Lung (tissue), 12 donors: Measurements from ENCODE around the gene CFAP251. TPM values are rescaled to one million over a fixed set of nuclear protein-coding genes. Genes with fewer than 3 reads are reported as not detected.
"Not testable (repeated sequence)": the region's sequence is repeated elsewhere in the genome, so short reads cannot be mapped to it uniquely, and the experiment has no call there.

Experiments
- ATAC-seq: fragments of 200-7000 bp; cut with Tn5 transposase; one replicate; pipeline ENCODE4 v1.9.1; 2020; ENCODE audit warnings: moderate number of reproducible peaks; ENCODE audit not compliant: insufficient read depth, low FRiP score
- DNase-seq, 3 donors: peaks; one replicate each; pipeline ENCODE4 v3.0.0-alpha.2; 2013 to 2017
- H3K27ac ChIP-seq, 2 donors: one replicate each; pipeline ENCODE4 v1.5.1; 2013; ENCODE audit warnings: mild to moderate bottlenecking in 2 of 2, moderate library complexity in 2 of 2, control low read depth in 1 of 2, inconsistent platforms in 1 of 2, low read depth in 1 of 2, low read length in 1 of 2
- H3K27me3 ChIP-seq, 3 donors: one replicate each; pipeline ENCODE4 v1.5.1; 2013; ENCODE audit warnings: low read length in 2 of 3; ENCODE audit not compliant: control insufficient read depth in 3 of 3, insufficient read depth in 3 of 3
- H3K36me3 ChIP-seq, 4 donors: one replicate each; pipeline ENCODE4 v1.5.1; 2013; ENCODE audit warnings: low read length in 4 of 4, mild to moderate bottlenecking in 1 of 4, moderate library complexity in 1 of 4; ENCODE audit not compliant: control insufficient read depth in 4 of 4, insufficient read depth in 4 of 4
- H3K4me1 ChIP-seq, 5 donors: one replicate each; pipeline ENCODE4 v1.5.1; 2013; ENCODE audit warnings: low read length in 5 of 5, mild to moderate bottlenecking in 2 of 5, moderate library complexity in 1 of 5; ENCODE audit not compliant: control insufficient read depth in 5 of 5, insufficient read depth in 5 of 5
- H3K4me3 ChIP-seq: one replicate; pipeline ENCODE4 v1.5.1; 2013; ENCODE audit warnings: mild to moderate bottlenecking, control low read depth, moderate library complexity
- H3K9ac ChIP-seq, 2 donors: one replicate each; pipeline ENCODE4 v1.5.1; 2013; ENCODE audit warnings: low read length in 2 of 2, control low read depth in 1 of 2; ENCODE audit not compliant: insufficient read depth in 1 of 2
- H3K9me3 ChIP-seq, 4 donors: one replicate each; pipeline ENCODE4 v1.5.1; 2013; ENCODE audit warnings: low read length in 3 of 4, mild to moderate bottlenecking in 1 of 4, moderate library complexity in 1 of 4; ENCODE audit not compliant: control insufficient read depth in 4 of 4, insufficient read depth in 3 of 4
- WGBS, 2 donors: extraction: QIAGEN DNeasy Blood & Tissue Kit; methylation state at CpG; one replicate each; pipeline ENCODE4 v1.1.7; 2013; 5-methylcytosine and 5-hydroxymethylcytosine counted together
- polyA plus RNA-seq, 2 donors: library from polyadenylated mRNA; stranded (reverse); fragments of 200-250 nt; gene quantifications; one replicate each; pipeline ENCODE4 v1.2.1, GENCODE V29; 2013
- total RNA-seq, 2 donors: library from RNA; depleted of rRNA in 1 of 2; stranded (reverse); fragments of >200 nt in 1 of 2; gene quantifications; one replicate each; pipeline ENCODE4 v1.2.1, GENCODE V29; 2014 to 2021
- TF ChIP-seq, protein P1 (sequence below): IDR thresholded peaks from 2 replicates; pipeline ENCODE4 v1.5.1; 2012; ENCODE audit warnings: mild to moderate bottlenecking; ENCODE audit errors: control extremely low read depth, extremely low read depth
- donor health status: control.
- donor health status: control.
- donor health status: Bipolar disorder and iron deficiency.
- donor health status: healthy.
- donor health status: DM: yes; HTN: yes; CAD: no.

CFAP251 gene
- total and polyA plus RNA-seq, 4 donors, result 6.9 to 35.4 (median 15.6) TPM

DNA sequence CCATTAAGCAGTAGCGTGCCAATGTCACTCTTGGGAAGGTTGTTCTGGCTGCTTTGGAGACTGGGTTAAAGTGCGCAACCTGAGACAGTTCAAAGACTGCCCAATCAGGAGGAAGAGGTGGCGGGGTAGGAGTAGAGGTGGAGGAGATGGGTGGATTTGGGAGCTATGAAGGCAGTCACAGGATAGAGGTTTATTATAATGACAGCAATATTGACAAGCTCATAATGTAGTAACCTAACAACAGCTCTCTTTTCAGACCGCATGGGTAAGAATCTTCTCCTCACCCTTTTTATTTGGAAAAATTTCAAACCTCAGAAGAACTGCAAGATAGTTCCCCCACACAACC lies 35.1 kb upstream of the CFAP251 start:
- Histone ChIP-seq H3K9ac (no peak overlapping the region), H3K9me3 (peaks cover 0 to 3% (median 0%) of the 10 kb centered on the region in 4 donors), H3K27ac (no peak overlapping the region), H3K27me3 (peaks cover 0 to 16% (median 14%) of the 10 kb centered on the region in 3 donors), H3K4me1 (peaks cover 0 to 4% (median 0%) of the 10 kb centered on the region in 5 donors), H3K36me3 (no peaks in the 10 kb centered on the region), H3K4me3 (no peak overlapping the region)
- 63 to 80% methylated on average over 4 of the region's 4 CpGs for WGBS, 2 donors
- DNase-seq, result no peak
- TF ChIP-seq, protein P1, sequence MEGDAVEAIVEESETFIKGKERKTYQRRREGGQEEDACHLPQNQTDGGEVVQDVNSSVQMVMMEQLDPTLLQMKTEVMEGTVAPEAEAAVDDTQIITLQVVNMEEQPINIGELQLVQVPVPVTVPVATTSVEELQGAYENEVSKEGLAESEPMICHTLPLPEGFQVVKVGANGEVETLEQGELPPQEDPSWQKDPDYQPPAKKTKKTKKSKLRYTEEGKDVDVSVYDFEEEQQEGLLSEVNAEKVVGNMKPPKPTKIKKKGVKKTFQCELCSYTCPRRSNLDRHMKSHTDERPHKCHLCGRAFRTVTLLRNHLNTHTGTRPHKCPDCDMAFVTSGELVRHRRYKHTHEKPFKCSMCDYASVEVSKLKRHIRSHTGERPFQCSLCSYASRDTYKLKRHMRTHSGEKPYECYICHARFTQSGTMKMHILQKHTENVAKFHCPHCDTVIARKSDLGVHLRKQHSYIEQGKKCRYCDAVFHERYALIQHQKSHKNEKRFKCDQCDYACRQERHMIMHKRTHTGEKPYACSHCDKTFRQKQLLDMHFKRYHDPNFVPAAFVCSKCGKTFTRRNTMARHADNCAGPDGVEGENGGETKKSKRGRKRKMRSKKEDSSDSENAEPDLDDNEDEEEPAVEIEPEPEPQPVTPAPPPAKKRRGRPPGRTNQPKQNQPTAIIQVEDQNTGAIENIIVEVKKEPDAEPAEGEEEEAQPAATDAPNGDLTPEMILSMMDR, result no peak
- ATAC-seq, result no peak

DNA sequence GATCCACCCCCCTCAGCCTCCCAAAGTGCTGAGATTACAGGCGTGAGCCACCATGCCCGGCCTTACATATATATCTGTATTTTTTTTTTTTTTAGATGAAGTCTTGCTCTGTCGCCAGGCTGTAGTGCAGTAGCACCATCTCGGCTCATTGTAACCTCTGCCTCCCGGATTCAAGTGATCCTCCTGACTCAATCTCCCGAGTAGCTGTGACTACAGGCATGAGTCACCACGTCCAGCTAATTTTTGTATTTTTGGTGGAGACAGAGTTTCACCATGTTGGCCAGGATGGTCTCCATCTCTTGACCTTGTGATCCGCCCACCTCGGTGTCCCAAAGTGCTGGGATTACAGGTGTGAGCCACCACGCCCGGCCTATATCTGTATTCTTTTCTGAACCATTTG lies 33.3 kb upstream of the CFAP251 start:
- H3K9me3 ChIP-seq, H3K9ac ChIP-seq, ATAC-seq, H3K4me3 ChIP-seq, DNase-seq, H3K36me3 ChIP-seq, H3K27ac ChIP-seq: not testable (repeated sequence)
- 88 to 96% methylated on average over 11 of the region's 11 CpGs for WGBS, 2 donors
- Histone ChIP-seq H3K4me1 (peaks cover 0 to 16% (median 7%) of the 10 kb centered on the region in 5 donors), H3K27me3 (peaks cover 0 to 16% (median 14%) of the 10 kb centered on the region in 3 donors)

DNA sequence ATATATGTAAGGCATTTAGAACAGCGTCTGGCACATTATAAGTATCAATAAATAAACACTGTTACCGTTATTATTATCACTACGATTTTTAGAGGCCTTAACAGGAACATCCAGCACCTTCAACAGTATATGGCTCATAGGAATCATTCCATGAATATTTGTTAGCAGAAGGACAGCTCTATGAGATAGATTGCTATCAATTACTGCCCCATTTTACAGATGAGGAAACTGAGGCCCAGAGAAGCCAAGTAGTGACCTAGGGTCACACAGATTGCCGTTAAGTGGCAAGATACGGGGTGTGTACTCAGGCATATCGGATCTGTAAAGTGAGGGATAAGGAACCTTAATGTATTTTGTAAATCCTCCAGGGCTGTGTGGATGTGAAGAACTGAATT lies 30.3 kb upstream of the CFAP251 start:
- ATAC-seq (no peak), DNase-seq (no peak)
- peaks cover 0 to 10% (median 10%) of the 10 kb centered on the region in 3 donors for H3K27me3 ChIP-seq
- H3K4me1 ChIP-seq, result peaks cover 0 to 17% (median 7%) of the 10 kb centered on the region in 5 donors
- WGBS, 2 donors, result 54 to 60% methylated on average over 6 of the region's 6 CpGs
- H3K36me3 ChIP-seq, result peaks cover 0 to 7% (median 4%) of the 10 kb centered on the region in 4 donors
- H3K9ac ChIP-seq, result peak overlapping the region in 1 of 2 donors; percentile 23
- peaks cover 0 to 4% (median 0%) of the 10 kb centered on the region in 4 donors for H3K9me3 ChIP-seq
- H3K4me3 ChIP-seq, result peak overlapping the region; percentile 44
- TF ChIP-seq, protein P1, result no peak
- peak overlapping the region in 1 of 2 donors; percentile 17 for H3K27ac ChIP-seq

DNA sequence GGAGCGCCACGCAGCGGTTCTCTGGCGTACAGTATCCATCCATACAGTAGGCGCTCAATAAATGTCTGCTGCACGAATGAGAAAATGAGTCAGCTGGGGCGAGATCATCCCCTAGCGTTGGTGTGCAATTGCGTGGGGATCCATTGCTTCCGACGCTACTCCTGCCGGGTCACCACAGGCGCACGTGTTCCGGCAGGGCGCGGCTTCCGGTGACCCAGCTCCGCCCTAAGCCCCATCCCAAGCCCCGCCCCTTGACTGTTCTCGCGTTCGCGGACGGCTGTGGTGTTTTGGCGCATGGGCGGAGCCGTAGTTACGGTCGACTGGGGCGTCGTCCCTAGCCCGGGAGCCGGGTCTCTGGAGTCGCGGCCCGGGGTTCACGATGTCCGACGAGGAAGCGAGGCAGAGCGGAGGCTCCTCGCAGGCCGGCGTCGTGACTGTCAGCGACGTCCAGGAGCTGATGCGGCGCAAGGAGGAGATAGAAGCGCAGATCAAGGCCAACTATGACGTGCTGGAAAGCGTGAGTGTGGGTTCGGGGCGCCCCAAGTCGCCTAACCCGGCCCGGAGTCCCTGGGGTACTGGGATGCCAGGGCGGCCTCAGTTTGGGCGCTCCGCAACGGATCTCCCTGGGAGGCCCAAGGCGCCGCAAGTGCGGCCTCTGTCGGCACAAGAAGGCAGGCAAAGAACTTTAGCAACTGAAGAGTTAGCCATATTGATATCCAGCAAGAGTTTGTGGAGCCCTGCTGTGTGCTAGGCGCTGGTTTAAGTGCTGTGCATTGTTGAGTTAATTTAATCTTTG lies 29.7 kb upstream of the CFAP251 start, which contains the start of gene PSMD9:
Gene PSMD9 (plus strand): TSS at position 313 of the 796 bp plus-strand sequence. CDS start 67 bp downstream, at position 380.
- WGBS, 2 donors, result 1% methylated on average over 67 of the region's 67 CpGs
- ATAC-seq, result peak; percentile 99
- Histone ChIP-seq H3K4me3 (peak within 1 kb of the TSS; percentile 70), H3K9me3 (peaks cover 0 to 4% (median 0%) of the 10 kb centered on the region in 4 donors), H3K9ac (peak within 1 kb of the TSS; percentile 38 to 98), H3K4me1 (peaks cover 0 to 17% (median 7%) of the 10 kb centered on the region in 5 donors), H3K27me3 (peaks cover 0 to 9% (median 6%) of the 10 kb centered on the region in 3 donors), H3K27ac (peak within 1 kb of the TSS; percentile 98 to 99), H3K36me3 (peaks cover 0 to 11% (median 4%) of the 10 kb centered on the region in 4 donors)
- TF ChIP-seq, protein P1, result peak; percentile 23
- DNase-seq, result peak; percentile 98
